GM18520 (cell line): Measurements from ENCODE around the gene UIMC1.

ENCODE experiments used
- ATAC-seq: cut with Tn5 transposase; IDR thresholded peaks from one replicate; pipeline ENCODE4 v1.9.1; 2021; ENCODE audit not compliant: unreplicated experiment

UIMC1 gene

GRCh38 chr5:176887252-176887849, 119.2 kb downstream of the UIMC1 start:
- ATAC-seq: no peak

DNA sequence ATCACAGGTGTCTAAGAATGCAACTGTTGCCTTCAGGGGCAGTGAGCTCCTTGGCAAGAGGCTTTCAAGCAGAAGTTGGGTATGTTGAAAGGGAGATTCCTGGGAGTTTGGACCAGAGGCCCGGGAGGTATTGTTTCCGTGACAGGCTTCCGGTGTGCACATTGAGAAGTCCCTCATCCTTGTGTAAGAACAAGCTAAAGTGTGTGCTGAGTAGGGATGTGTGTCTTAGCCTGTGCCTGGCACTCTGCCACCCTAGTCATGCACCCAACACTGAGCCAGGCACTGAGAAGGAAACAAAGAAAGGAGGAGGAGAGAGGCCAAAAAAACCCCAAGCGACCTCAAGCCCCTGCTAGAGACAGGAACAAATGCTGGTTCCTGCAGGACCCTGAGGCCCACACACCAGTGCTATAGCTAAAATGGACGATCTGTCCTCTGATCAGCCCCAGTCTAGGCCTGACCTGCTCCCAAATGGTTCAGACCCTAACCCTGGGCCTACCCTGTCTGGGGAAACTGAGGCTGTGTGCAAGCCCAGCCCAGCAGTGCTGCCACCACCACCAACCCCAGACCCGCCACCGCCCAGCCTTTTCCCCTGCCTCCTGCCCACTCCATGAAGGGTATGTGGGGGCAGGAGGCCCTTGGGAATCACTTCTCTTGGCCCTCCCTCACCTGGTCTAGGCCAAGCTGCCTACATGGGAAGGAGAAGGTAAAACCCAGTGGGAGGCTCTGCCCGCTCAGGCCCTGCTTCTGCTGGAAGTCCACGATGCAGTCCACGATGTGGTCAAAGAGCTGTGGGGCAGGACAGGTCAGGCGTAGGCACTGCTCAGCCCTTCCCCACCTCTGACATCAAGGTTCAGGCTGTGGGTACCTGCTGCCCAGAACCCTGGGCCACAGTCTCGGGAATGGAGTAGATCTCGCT, 120.0 kb downstream of the UIMC1 start:
- no peak for ATAC-seq

DNA sequence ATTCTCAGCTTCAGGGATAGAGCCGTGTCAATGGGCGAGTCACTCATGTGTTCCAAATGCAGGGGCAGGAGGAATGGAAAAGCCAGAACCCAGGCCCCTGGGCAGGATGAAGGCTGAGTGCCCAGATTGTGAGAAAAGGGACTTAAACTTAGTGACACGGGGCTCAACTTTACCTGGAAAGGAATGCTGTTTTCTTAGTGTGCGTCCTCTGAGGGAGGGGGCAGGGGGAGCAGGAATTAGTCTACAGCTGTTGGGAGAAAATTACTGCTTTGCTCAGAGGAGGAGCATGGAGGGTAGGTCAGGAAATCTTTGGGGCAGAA, 122.0 kb downstream of the UIMC1 start:
- no peak for ATAC-seq

DNA sequence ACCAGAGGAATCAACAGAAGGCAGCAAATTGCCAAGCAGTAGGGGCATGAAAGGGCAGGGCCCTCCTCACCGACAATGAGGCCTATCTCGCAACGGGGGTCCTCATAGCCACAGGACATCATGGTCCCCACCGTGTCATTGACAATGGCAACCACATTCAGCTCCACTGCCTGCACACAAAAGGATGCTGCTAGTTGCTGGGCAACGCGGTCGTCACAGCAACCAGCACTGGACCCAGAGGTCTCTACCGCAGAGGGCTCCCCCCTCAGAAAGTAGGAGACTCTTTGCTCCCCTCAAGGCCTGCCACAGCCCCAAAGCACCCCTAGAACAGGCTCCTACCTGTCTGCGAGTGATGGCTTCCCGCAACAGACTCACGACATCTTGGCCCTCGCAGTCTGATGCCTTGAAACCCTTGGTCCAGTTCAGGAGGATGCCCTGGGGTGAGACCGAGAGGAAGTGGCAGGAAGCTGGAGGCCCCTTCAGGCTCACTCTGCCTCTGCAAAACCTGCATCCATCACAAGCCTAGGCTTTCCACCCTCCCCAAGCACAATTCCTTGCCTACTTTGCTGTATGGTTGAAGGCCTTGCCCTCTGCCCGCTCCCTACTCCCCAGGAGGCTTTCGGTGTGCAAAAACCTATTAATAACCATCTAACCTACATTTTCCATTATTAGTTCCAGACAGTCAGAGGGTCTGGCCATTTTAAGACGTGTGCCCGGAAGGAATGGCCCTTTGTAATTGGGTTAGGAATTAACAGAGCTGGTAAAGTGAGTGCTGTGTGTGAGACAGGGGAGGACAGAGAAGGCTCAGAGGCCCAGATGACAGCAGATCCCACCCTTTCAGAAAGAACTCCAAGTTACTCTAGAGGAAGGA, 122.6 kb downstream of the UIMC1 start:
- no peak for ATAC-seq

DNA sequence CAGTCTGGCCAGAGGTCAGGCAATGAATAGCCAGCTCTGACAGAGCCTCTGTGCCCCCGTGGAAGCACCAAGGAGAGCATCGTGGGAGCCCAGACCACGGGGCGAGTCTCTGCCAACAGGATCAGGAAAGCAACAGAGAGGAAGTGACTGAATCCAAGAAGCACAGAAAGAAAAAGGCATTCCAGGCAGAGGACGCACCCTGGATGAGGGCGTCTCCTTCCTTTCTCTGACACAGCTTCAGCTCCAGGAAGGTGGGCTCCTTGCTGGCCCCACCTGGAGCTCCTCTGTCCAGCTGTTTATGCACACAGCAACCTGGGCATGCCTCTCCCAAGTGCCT, 124.0 kb downstream of the UIMC1 start:
- no peak for ATAC-seq

DNA sequence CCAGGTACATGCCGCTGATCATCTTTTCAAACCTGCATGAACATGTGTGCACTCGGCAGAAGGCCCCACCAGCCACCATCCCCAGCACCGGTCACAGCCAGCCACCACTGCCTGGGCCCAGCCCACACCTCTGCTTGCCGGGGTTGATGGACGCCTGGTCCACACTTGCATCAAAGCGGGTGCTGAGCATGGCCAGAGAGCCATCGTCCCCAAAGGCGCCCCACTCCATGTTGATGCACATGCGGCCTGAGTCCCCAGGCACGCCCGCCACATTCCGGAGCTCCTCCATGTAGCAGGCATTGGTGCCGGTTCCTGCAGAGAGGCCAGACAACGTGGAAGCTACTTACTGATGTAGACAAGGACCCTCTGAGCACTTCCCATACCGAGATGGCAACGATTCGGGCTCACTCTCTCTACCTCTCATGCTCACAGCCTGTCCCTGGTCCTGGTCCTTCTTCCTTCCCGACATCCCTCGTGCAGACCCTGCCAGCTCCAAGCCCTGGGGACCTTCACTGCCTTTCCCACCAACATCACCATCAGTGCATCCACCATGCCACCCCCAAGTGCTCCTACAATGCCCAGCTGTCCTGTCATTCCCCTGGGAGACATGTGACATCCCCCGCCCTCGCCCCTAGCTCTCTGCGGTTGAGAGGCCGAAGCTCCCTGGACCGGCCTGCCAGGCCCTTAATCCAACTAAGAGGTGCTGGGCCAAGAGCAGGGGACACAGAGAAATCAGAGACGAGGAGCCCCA, 124.6 kb downstream of the UIMC1 start:
- no peak for ATAC-seq

- ATAC-seq: no peak
These were observed 125.4 kb downstream of the UIMC1 start for GRCh38 chr5:176881021-176881749.

GRCh38 chr5:176880366-176881020, 126.1 kb downstream of the UIMC1 start:
- no peak for ATAC-seq

DNA sequence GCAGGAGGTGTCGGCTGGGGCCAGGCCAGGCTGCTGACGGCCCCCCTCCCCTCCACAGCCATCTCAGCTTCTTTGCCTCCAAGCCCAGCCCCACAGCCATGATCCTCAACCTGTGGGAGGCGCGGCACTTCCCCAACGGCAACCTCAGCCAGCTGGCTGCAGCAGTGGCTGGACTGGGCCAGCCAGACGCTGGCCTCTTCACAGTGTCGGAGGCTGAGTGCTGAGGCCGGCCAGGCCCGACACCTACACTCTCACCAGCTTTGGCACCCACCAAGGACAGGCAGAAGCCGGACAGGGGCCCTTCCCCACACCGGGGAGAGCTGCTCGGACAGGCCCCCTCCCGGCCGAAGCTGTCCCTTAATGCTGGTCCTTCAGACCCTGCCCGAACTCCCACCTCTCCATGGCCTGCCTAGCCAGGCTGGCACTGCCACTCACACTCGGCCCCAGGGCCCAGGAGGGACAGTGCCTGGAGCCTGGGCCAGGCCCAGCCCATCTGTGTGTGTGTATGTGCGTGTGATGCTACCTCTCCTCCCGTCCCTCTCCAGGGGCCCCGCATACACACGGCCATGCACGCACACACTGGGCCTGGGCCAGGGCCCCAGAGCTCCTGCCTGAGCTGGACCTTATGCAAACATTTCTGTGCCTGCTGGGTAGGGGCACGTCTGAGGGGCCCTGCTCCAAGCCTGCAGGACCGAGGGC, 126.8 kb downstream of the UIMC1 start:
- no peak for ATAC-seq

DNA sequence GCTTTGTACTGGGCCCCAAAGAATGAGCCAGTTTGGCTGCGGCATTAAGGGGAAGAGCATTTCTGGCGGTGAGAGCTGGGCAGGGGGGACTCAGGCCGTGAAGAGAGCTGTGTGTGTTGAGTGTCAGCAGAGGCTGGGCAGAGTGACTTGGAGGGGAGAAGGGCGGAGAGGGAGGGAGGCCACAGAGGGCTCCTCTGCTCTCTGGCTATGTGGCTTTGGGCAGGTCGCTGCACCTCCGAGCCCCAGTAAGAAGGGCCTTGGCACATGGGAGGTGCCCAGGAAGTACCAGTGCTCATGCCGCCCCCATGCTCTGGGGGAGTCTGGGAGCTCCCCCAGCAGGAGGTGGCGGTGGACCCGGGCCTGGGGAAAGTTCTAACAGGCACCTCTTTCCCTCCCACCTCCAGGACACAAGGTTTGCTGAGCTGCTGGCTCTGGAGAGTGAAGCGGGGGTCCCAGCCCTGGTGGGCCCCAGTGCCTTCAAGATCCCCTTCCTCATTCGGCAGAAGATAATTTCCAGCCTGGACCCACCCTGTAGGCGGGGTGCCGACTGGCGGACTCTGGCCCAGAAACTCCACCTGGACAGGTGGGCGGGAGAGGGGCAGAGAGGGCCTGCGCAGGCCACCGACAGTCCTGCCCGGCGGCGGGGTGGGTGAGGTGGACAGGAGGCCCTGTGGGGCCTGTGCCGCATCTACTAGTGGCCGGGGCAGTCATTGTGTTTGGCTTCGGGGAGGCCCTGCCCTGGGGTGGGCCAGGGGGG, 127.5 kb downstream of the UIMC1 start:
- ATAC-seq: no peak

DNA sequence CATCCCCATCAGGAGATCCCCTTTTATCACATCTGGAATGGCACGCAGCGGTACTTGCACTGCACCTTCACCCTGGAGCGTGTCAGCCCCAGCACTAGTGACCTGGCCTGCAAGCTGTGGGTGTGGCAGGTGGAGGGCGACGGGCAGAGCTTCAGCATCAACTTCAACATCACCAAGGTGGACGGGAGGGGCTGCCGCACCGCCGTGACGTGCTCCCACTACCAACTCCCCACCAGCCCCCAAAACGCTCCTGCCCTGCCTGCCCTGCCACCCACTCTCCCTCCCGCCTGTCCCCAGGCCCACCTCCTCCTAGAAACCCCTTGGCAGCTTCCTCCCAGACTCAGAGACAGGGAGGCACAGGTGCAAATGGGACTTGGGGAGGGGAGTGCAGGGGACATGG, 128.1 kb downstream of the UIMC1 start:
- ATAC-seq: no peak

GRCh38 chr5:176877793-176878331, 128.7 kb downstream of the UIMC1 start:
- no peak for ATAC-seq

DNA sequence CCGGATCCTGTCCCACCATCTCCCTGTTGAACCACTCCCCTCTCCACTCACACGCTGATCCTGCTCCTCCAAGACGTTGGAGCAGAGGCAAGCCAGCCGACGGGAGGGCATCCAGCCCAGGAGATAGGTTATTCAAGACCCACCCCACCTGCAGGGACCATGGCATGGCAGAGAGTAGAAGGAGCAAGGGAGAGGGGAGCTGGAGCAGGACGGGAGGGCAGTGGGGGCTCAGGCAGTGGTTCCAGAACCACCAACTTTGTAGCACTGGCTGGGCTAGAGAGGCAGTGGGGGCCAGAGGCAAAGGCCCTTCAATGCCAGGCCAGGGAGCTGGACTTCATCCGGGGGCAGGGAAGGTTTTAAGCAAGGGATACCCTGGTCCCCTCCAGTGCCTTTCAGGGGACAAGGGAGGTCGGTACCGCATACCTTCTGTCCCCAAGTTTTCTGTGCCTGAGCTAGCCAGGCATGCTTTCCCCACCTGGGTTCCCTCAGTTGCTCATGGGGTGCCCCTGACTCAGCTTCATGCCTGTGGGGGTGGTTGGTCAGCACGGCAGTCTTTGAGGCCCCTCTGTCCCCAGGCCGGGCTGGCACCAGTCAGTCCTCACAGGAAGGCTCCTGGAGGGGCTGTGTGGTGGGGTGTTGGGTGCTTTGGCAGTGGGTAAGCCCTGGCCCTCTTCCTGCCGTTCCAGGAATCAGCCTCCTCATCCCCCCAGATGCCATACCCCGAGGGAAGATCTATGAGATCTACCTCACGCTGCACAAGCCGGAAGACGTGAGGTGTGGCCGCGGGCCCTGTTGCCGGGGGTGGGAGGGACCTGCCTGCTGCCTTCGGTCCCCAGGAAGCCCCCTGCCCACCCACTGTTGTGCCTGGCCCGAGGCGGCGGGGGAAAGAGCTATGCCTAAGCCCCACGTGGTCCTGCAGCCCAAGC, 129.8 kb downstream of the UIMC1 start:
- no peak for ATAC-seq

GRCh38 chr5:176875783-176876505, 130.6 kb downstream of the UIMC1 start:
- no peak for ATAC-seq

DNA sequence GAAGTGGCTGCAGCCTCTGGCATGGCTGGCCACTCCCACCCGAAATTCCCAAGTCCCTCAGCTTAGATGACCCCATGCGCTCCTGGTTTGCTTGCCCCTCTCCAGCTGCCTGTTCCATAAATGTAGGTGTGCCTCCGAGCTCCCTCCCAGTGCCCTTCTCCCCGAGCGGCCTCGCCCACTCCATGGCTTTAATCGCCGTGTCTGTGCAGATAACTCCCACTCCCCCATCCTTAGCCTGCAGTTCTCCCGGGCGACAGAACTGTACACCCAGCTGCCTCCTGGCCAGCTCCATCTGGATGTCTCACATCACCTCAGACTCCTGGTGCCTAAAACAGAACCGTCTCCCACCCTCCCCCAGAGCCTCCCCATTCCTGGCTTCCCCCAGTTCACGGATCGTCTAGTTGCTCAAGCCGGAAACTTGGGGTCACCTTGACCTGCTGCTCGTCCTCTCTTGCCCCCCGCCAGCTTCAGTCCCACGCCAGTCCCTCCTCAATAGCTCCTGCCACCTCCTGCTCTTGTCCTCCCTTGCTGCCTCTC, 131.5 kb downstream of the UIMC1 start:
- no peak for ATAC-seq

- no peak for ATAC-seq
These were observed 132.3 kb downstream of the UIMC1 start for GRCh38 chr5:176874198-176874780.
